ENCODE measurements around the gene DIS3L2.

DNA sequence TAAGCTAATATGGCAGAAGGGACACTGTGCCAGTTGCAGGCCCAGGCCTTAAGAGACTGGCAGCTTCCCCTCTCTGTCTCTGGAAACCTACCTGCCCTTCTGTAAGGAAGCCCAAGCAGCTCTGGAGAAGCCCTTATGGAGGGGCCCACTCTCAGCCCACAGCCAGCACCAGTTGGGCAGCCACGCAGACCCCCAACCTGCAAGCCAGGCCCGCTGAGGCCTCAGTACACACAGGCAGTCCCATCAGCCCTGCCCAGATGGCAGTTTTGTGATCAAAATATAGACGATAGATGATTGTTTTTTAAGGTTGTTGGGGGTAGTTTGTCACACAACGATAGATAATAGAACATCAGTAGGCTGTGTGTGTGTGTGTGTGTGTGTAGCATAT lies 380.2 kb downstream of the DIS3L2 start:
- TF ChIP-seq EZH2phosphoT487 (IDR thresholded peaks at IDR 0.05; ENCODE audit: low read depth): no peak
- TF ChIP-seq, protein P1, sequence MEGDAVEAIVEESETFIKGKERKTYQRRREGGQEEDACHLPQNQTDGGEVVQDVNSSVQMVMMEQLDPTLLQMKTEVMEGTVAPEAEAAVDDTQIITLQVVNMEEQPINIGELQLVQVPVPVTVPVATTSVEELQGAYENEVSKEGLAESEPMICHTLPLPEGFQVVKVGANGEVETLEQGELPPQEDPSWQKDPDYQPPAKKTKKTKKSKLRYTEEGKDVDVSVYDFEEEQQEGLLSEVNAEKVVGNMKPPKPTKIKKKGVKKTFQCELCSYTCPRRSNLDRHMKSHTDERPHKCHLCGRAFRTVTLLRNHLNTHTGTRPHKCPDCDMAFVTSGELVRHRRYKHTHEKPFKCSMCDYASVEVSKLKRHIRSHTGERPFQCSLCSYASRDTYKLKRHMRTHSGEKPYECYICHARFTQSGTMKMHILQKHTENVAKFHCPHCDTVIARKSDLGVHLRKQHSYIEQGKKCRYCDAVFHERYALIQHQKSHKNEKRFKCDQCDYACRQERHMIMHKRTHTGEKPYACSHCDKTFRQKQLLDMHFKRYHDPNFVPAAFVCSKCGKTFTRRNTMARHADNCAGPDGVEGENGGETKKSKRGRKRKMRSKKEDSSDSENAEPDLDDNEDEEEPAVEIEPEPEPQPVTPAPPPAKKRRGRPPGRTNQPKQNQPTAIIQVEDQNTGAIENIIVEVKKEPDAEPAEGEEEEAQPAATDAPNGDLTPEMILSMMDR (IDR thresholded peaks at IDR 0.05; ENCODE audit: low read depth, low read length): no peak

Measured in OCI-LY3 (cell line).